Measurements from ENCODE around the gene ESPNL.

- TF ChIP-seq CTCF (IDR thresholded peaks at IDR 0.05; ENCODE audit: borderline replicate concordance, extremely low read depth, low read length, poor library complexity, severe bottlenecking): no peak
- no peak for TF ChIP-seq EZH2 (IDR thresholded peaks at IDR 0.05; ENCODE audit: borderline replicate concordance, low read depth, low read length, severe bottlenecking)
These were observed 30.1 kb downstream of the ESPNL start for GRCh38 chr2:238130111-238130695.

All from DND-41 (cell line).